ENCODE measurements around the gene NCAM2.

The NCAM2 gene

DNA sequence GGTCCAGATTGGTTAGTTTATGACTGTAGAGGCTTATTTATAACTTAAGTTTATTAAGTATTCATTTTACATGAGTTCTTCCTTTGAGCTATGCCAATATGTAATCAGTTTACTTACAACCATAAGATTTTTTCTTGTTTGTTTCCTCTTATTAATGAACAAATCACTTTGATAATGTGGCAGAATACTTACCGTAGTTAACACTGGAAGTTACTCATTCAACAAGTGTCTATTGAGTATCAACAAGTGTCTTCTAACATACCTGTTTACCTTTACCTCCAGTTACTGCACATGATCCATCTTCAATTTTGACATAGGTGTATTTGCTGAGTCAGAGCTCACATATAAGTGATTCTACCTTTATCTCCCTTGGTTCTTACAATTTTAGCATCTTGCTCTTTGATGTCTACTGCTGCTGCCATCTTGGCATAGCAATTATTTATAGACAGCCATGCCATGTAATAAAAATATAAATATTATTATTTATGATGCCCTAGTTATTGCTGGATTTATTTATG lies 205.7 kb downstream of the NCAM2 start:
- no CpG with 5 or more reads among the region's 1 CpG for WGBS (ENCODE audit: insufficient coverage)
- H3K27ac ChIP-seq (ENCODE audit: insufficient read depth in 1 of 2, low read depth in 1 of 2, low read length in 2 of 2, poor library complexity in 1 of 2, severe bottlenecking in 2 of 2) = no peak overlapping the region
- peaks cover 0 to 9% (median 2%) of the 10 kb centered on the region in 4 experiments for H3K4me1 ChIP-seq (ENCODE audit: control extremely low read depth in 1 of 4, control insufficient read depth in 4 of 4, insufficient read depth in 4 of 4, low read length in 3 of 4)
- DNase-seq = no peak
- H3K9me3 ChIP-seq (ENCODE audit: control extremely low read depth in 1 of 5, control insufficient read depth in 4 of 5, insufficient read depth in 2 of 5, low read depth in 1 of 5, low read length in 4 of 5) = no peaks in the 10 kb centered on the region
- H3K36me3 ChIP-seq (ENCODE audit: control insufficient read depth in 4 of 4, insufficient read depth in 4 of 4, low read length in 3 of 4) = no peaks in the 10 kb centered on the region
- POLR2A ChIA-PET = no interaction called here
- CTCF ChIA-PET = no interaction called here
- no peak overlapping the region for H3K4me3 ChIP-seq (ENCODE audit: control insufficient read depth in 1 of 7, extremely low read depth in 1 of 7, insufficient read depth in 4 of 7, low read depth in 2 of 7, low read length in 6 of 7)
- H3K27me3 ChIP-seq (replicated peaks in 2 of 5; ENCODE audit: control insufficient read depth in 4 of 5, insufficient read depth in 5 of 5, low read length in 4 of 5) = no peaks in the 10 kb centered on the region

DNA sequence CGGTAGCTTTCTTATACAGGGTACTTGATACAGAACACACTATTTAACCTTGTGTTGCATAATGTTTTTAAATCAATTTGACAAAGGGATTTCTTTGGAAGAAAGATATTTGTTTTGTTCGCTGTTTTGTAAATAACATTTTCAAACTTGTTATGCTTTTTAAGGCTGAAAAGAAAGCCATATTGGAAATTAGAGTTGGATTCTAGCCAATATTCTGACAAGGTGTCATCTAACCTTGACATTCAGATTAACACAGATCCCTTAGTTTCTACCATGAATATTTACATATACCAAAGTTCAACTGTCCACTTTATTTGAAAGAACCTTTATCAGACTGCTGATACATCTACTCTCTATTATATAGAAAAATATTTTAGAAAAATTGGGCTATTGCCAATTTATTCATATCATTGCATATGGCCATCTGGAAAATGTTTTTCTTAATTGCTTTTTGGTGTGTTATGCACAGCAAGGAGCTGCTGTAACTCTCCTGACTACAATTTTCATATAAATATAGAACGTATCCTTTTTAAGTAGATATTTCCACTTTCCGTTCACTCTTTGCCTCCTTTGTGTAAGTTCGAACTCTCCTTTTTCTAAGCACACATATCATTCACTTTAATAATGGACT lies 206.3 kb downstream of the NCAM2 start:
- H3K27ac ChIP-seq (ENCODE audit: insufficient read depth in 1 of 2, low read depth in 1 of 2, low read length in 2 of 2, poor library complexity in 1 of 2, severe bottlenecking in 2 of 2) = no peak overlapping the region
- WGBS (ENCODE audit: insufficient coverage) = no CpG with 5 or more reads among the region's 5 CpGs
- POLR2A ChIA-PET = no interaction called here

DNA sequence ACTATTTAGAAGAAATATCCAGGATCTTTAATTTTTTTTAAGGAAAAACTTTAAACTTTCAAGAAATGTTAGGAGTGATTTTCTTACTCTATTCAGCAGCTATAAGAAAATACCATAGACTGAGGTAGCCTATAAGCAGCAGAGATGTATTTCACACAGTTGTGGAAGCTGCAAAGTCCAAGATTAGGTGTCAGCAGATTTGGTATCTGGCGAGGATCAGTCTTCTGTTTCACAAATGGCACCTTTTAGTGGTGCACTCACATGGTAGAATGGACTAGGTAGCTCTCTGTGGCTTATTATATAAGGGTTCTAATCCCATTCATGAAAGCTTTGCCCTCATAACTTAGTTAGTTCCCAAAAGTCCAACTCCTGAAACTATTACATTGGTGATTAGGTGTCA lies 207.4 kb downstream of the NCAM2 start:
- no peaks in the 10 kb centered on the region for H3K9me3 ChIP-seq (ENCODE audit: control extremely low read depth in 1 of 5, control insufficient read depth in 4 of 5, insufficient read depth in 2 of 5, low read depth in 1 of 5, low read length in 4 of 5)
- no peak overlapping the region for H3K4me3 ChIP-seq (ENCODE audit: control insufficient read depth in 1 of 7, extremely low read depth in 1 of 7, insufficient read depth in 4 of 7, low read depth in 2 of 7, low read length in 6 of 7)
- ChIA-PET POLR2A (no interaction called here), CTCF (no interaction called here)
- no peak overlapping the region for H3K27ac ChIP-seq (ENCODE audit: insufficient read depth in 1 of 2, low read depth in 1 of 2, low read length in 2 of 2, poor library complexity in 1 of 2, severe bottlenecking in 2 of 2)
- no peak for DNase-seq
- H3K27me3 ChIP-seq (replicated peaks in 2 of 5; ENCODE audit: control insufficient read depth in 4 of 5, insufficient read depth in 5 of 5, low read length in 4 of 5) = no peaks in the 10 kb centered on the region
- no peaks in the 10 kb centered on the region for H3K4me1 ChIP-seq (ENCODE audit: control extremely low read depth in 1 of 4, control insufficient read depth in 4 of 4, insufficient read depth in 4 of 4, low read length in 3 of 4)
- 80% methylated on average over 1 of the region's 1 CpG for WGBS (ENCODE audit: insufficient coverage)
- no peaks in the 10 kb centered on the region for H3K36me3 ChIP-seq (ENCODE audit: control insufficient read depth in 4 of 4, insufficient read depth in 4 of 4, low read length in 3 of 4)

More for the DNA sequence above, 206.3 kb downstream of the NCAM2 start:
- H3K4me3 ChIP-seq (ENCODE audit: control insufficient read depth in 1 of 7, extremely low read depth in 1 of 7, insufficient read depth in 4 of 7, low read depth in 2 of 7, low read length in 6 of 7) = no peak overlapping the region
- CTCF ChIA-PET = no interaction called here
- H3K27me3 ChIP-seq (replicated peaks in 2 of 5; ENCODE audit: control insufficient read depth in 4 of 5, insufficient read depth in 5 of 5, low read length in 4 of 5) = no peaks in the 10 kb centered on the region
- no peaks in the 10 kb centered on the region for H3K9me3 ChIP-seq (ENCODE audit: control extremely low read depth in 1 of 5, control insufficient read depth in 4 of 5, insufficient read depth in 2 of 5, low read depth in 1 of 5, low read length in 4 of 5)
- no peaks in the 10 kb centered on the region for H3K36me3 ChIP-seq (ENCODE audit: control insufficient read depth in 4 of 4, insufficient read depth in 4 of 4, low read length in 3 of 4)
- no peak for DNase-seq
- H3K4me1 ChIP-seq (ENCODE audit: control extremely low read depth in 1 of 4, control insufficient read depth in 4 of 4, insufficient read depth in 4 of 4, low read length in 3 of 4) = peaks cover 0 to 7% (median 2%) of the 10 kb centered on the region in 4 experiments

DNA sequence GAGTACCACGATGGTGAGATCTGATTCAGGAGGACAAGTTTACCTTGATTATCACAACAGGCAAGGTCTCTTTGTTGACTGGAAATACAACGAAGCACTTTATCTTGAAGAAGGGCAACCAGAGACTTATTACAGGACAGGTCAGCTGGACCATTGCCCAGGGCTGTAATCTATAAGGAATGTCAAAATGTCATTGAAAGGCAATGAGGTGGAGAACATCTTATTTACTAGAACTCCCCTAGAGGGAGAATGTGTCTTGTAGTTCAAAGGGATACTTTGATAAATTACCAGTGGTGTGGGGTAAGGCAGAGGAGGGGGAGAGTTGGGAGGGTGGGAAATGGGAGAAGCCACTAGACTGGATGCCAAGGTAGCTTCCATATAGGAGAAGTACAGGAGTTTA lies 212.3 kb downstream of the NCAM2 start:
- H3K27ac ChIP-seq (ENCODE audit: insufficient read depth in 1 of 2, low read depth in 1 of 2, low read length in 2 of 2, poor library complexity in 1 of 2, severe bottlenecking in 2 of 2) = no peak overlapping the region
- H3K36me3 ChIP-seq (ENCODE audit: control insufficient read depth in 4 of 4, insufficient read depth in 4 of 4, low read length in 3 of 4) = no peaks in the 10 kb centered on the region
- no peaks in the 10 kb centered on the region for H3K27me3 ChIP-seq (replicated peaks in 2 of 5; ENCODE audit: control insufficient read depth in 4 of 5, insufficient read depth in 5 of 5, low read length in 4 of 5)
- H3K9me3 ChIP-seq (ENCODE audit: control extremely low read depth in 1 of 5, control insufficient read depth in 4 of 5, insufficient read depth in 2 of 5, low read depth in 1 of 5, low read length in 4 of 5) = no peaks in the 10 kb centered on the region
- H3K4me1 ChIP-seq (ENCODE audit: control extremely low read depth in 1 of 4, control insufficient read depth in 4 of 4, insufficient read depth in 4 of 4, low read length in 3 of 4) = no peaks in the 10 kb centered on the region
- CTCF ChIA-PET = no interaction called here
- no peak overlapping the region for H3K4me3 ChIP-seq (ENCODE audit: control insufficient read depth in 1 of 7, extremely low read depth in 1 of 7, insufficient read depth in 4 of 7, low read depth in 2 of 7, low read length in 6 of 7)
- no peak for DNase-seq
- WGBS (ENCODE audit: insufficient coverage) = 92% methylated on average over 2 of the region's 2 CpGs
- POLR2A ChIA-PET = no interaction called here

DNA sequence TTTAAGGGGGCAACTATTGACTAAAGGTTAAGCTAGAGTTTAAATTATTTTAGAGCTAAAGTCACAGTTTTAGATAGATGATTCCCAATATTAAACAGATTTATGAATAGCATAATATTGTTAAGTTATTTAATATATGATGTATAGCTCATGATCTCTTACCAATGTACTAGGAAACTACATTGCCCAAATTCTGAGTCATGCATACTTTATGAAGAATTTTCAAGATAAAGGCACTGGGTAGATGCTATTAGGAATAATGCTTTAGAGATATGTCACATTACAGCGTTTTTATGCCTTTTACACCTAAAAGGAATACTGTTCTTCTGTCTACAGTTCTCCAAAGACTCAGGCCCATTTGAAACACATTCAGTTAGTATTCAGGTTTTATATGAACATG lies 215.1 kb downstream of the NCAM2 start:
- Histone ChIP-seq H3K27me3 (replicated peaks in 2 of 5; ENCODE audit: control insufficient read depth in 4 of 5, insufficient read depth in 5 of 5, low read length in 4 of 5) (no peaks in the 10 kb centered on the region), H3K4me1 (ENCODE audit: control extremely low read depth in 1 of 4, control insufficient read depth in 4 of 4, insufficient read depth in 4 of 4, low read length in 3 of 4) (no peaks in the 10 kb centered on the region), H3K27ac (ENCODE audit: insufficient read depth in 1 of 2, low read depth in 1 of 2, low read length in 2 of 2, poor library complexity in 1 of 2, severe bottlenecking in 2 of 2) (no peak overlapping the region), H3K4me3 (ENCODE audit: control insufficient read depth in 1 of 7, extremely low read depth in 1 of 7, insufficient read depth in 4 of 7, low read depth in 2 of 7, low read length in 6 of 7) (no peak overlapping the region), H3K36me3 (ENCODE audit: control insufficient read depth in 4 of 4, insufficient read depth in 4 of 4, low read length in 3 of 4) (no peaks in the 10 kb centered on the region), H3K9me3 (ENCODE audit: control extremely low read depth in 1 of 5, control insufficient read depth in 4 of 5, insufficient read depth in 2 of 5, low read depth in 1 of 5, low read length in 4 of 5) (no peaks in the 10 kb centered on the region)
- no CpG with 5 or more reads among the region's 1 CpG for WGBS (ENCODE audit: insufficient coverage)
- ChIA-PET POLR2A (no interaction called here), CTCF (no interaction called here)
- DNase-seq = no peak

DNA sequence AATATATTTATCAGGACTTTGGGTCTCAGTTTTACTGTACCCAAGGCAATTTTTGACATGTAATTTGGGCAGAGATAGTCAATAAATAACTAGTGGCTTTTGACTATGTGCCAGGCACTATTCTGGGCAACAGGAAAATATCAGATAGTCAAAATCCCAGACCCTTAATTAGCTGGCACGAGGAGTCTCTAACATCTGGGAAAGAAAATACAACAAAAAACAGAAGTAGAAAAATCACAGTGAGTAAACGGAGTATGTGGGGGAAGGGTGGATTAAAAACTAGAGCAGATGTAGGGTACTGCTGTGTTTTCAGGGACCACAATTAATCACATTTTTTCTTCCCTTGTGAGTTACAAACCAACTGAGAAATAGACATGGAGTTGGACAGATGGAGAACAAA lies 217.8 kb downstream of the NCAM2 start:
- no CpG with 5 or more reads among the region's 2 CpGs for WGBS (ENCODE audit: insufficient coverage)
- POLR2A ChIA-PET = no interaction called here
- Histone ChIP-seq H3K4me3 (ENCODE audit: control insufficient read depth in 1 of 7, extremely low read depth in 1 of 7, insufficient read depth in 4 of 7, low read depth in 2 of 7, low read length in 6 of 7) (no peak overlapping the region), H3K27me3 (replicated peaks in 2 of 5; ENCODE audit: control insufficient read depth in 4 of 5, insufficient read depth in 5 of 5, low read length in 4 of 5) (no peaks in the 10 kb centered on the region), H3K4me1 (ENCODE audit: control extremely low read depth in 1 of 4, control insufficient read depth in 4 of 4, insufficient read depth in 4 of 4, low read length in 3 of 4) (no peaks in the 10 kb centered on the region), H3K9me3 (ENCODE audit: control extremely low read depth in 1 of 5, control insufficient read depth in 4 of 5, insufficient read depth in 2 of 5, low read depth in 1 of 5, low read length in 4 of 5) (no peaks in the 10 kb centered on the region), H3K27ac (ENCODE audit: insufficient read depth in 1 of 2, low read depth in 1 of 2, low read length in 2 of 2, poor library complexity in 1 of 2, severe bottlenecking in 2 of 2) (no peak overlapping the region), H3K36me3 (ENCODE audit: control insufficient read depth in 4 of 4, insufficient read depth in 4 of 4, low read length in 3 of 4) (no peaks in the 10 kb centered on the region)
- CTCF ChIA-PET = no interaction called here
- DNase-seq = no peak

DNA sequence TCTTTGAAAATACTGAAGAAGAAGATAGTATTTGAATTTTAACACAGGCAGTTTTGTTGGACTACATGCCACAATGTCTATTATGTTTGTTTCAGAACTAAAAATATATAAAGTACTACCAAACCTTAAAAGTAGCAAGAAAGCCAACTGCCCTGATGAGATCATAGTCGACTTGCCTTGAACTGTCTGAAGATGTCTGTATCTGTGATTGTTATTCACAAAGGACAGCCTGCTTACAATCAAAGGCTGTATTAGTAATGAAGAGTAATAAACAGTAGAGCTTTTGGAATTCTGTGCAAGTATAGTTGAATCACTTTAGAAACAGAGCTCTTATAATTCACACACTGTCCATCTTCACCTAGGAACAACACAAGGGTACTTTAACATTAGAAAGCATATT lies 228.3 kb downstream of the NCAM2 start:
- WGBS (ENCODE audit: insufficient coverage) = 100% methylated on average over 1 of the region's 1 CpG
- H3K36me3 ChIP-seq (ENCODE audit: control insufficient read depth in 4 of 4, insufficient read depth in 4 of 4, low read length in 3 of 4) = no peaks in the 10 kb centered on the region
- no peak overlapping the region for H3K4me3 ChIP-seq (ENCODE audit: control insufficient read depth in 1 of 7, extremely low read depth in 1 of 7, insufficient read depth in 4 of 7, low read depth in 2 of 7, low read length in 6 of 7)
- no peaks in the 10 kb centered on the region for H3K4me1 ChIP-seq (ENCODE audit: control extremely low read depth in 1 of 4, control insufficient read depth in 4 of 4, insufficient read depth in 4 of 4, low read length in 3 of 4)
- no peak for DNase-seq
- H3K27ac ChIP-seq (ENCODE audit: insufficient read depth in 1 of 2, low read depth in 1 of 2, low read length in 2 of 2, poor library complexity in 1 of 2, severe bottlenecking in 2 of 2) = no peak overlapping the region
- H3K27me3 ChIP-seq (replicated peaks in 2 of 5; ENCODE audit: control insufficient read depth in 4 of 5, insufficient read depth in 5 of 5, low read length in 4 of 5) = no peaks in the 10 kb centered on the region
- CTCF ChIA-PET = no interaction called here
- peaks cover 0 to 2% (median 0%) of the 10 kb centered on the region in 5 experiments for H3K9me3 ChIP-seq (ENCODE audit: control extremely low read depth in 1 of 5, control insufficient read depth in 4 of 5, insufficient read depth in 2 of 5, low read depth in 1 of 5, low read length in 4 of 5)
- POLR2A ChIA-PET = no interaction called here
